Right renal pelvis (tissue), 4 donors: ENCODE results near the gene COL11A2. TPM values are rescaled to one million over a fixed set of nuclear protein-coding genes. Genes with fewer than 3 reads are reported as not detected.
A peak's percentile ranks its signal among the peaks of the same experiment; 100 is the strongest.
"Not testable (repeated sequence)": the region's sequence is repeated elsewhere in the genome, so short reads cannot be mapped to it uniquely, and the experiment has no call there.

Experiments
- DNase-seq, 4 donors: peaks; one replicate each; pipeline ENCODE4 v3.0.0-alpha.2; 2013; ENCODE audit warnings: low read depth in 4 of 4, low spot score in 3 of 4, missing footprints in 1 of 4
- polyA plus RNA-seq, 4 donors: library from polyadenylated mRNA; unstranded; fragments of 120-200 nt; gene quantifications; one replicate each; pipeline ENCODE4 v1.2.1, GENCODE V29; 2013; ENCODE audit not compliant: insufficient read length in 4 of 4

COL11A2 gene
- polyA plus RNA-seq, 4 donors: 4.7 to 5.6 (median 5.4) TPM

- DNase-seq: no peak
Observed at GRCh38 chr6:33160728-33161344, 31.4 kb downstream of the COL11A2 start.

- DNase-seq: no peak
Observed at GRCh38 chr6:33160096-33160495, 32.2 kb downstream of the COL11A2 start.

GRCh38 chr6:33156964-33157363 lies 35.3 kb downstream of the COL11A2 start:
- DNase-seq: no peak

- no peak for DNase-seq
Observed at GRCh38 chr6:33156561-33156960, 35.7 kb downstream of the COL11A2 start.

- DNase-seq: no peak
Observed at GRCh38 chr6:33154349-33154748, 37.9 kb downstream of the COL11A2 start.

- DNase-seq: no peak
Observed at GRCh38 chr6:33151050-33151449, 41.2 kb downstream of the COL11A2 start.

- DNase-seq: not testable (repeated sequence)
Observed at GRCh38 chr6:33150560-33150959, 41.7 kb downstream of the COL11A2 start.

GRCh38 chr6:33147807-33148666 lies 44.2 kb downstream of the COL11A2 start:
- peak in 3 of 4 donors; percentile 33 to 51 (median 34) for DNase-seq

GRCh38 chr6:33144373-33144772 lies 47.9 kb downstream of the COL11A2 start:
- DNase-seq: peak in 1 of 4 donors; percentile 2

GRCh38 chr6:33143113-33143770 lies 49.0 kb downstream of the COL11A2 start:
- DNase-seq: no peak

- DNase-seq: no peak
Observed at GRCh38 chr6:33142501-33143070, 49.7 kb downstream of the COL11A2 start.

- DNase-seq: no peak
Observed at GRCh38 chr6:33140556-33140955, 51.7 kb downstream of the COL11A2 start.

- DNase-seq: no peak
Observed at GRCh38 chr6:33139596-33140206, 52.6 kb downstream of the COL11A2 start.

GRCh38 chr6:33136310-33136900 lies 55.9 kb downstream of the COL11A2 start:
- no peak for DNase-seq

GRCh38 chr6:33132081-33132524 lies 60.2 kb downstream of the COL11A2 start:
- DNase-seq: no peak

- DNase-seq: no peak
Observed at GRCh38 chr6:33128318-33128717, 63.9 kb downstream of the COL11A2 start.

- no peak for DNase-seq
Observed at GRCh38 chr6:33126101-33126714, 66.1 kb downstream of the COL11A2 start.

- DNase-seq: no peak
Observed at GRCh38 chr6:33124947-33125346, 67.3 kb downstream of the COL11A2 start.

- DNase-seq: no peak
Observed at GRCh38 chr6:33124525-33124901, 67.8 kb downstream of the COL11A2 start.
